ENCODE results near the gene OCIAD2. TPM values are rescaled to one million over a fixed set of nuclear protein-coding genes. Genes with fewer than 3 reads are reported as not detected.

Gene OCIAD2, protein sequence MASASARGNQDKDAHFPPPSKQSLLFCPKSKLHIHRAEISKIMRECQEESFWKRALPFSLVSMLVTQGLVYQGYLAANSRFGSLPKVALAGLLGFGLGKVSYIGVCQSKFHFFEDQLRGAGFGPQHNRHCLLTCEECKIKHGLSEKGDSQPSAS
- total RNA-seq (2022) (10.5 and 14.2 TPM in 2 replicates), Bru-seq, nascent RNA (percentile 50 among the genes with signal in this experiment), BruChase-seq, experiment 1, labeled RNA remaining after a 2-hour chase (percentile 45 among the genes with signal in this experiment), BruChase-seq, experiment 2, labeled RNA remaining after a 6-hour chase (percentile 44 among the genes with signal in this experiment)
- long read RNA-seq, transcript OCIAD2-205 (7 exons, 1,163 nt), result major isoform, 42 of 50 reads
- long read RNA-seq, partial matches to known transcripts, result 2 of 50 reads
- long read RNA-seq, other reads (novel, unspliced or antisense), result 2 of 50 reads

- H3K4me3 ChIP-seq (ENCODE audit: low read depth, low read length), result peak within 1 kb of the TSS; percentile 62
- BruUV-seq (replicated peaks), result no TSS peak
- peak within 1 kb of the TSS; percentile 79 for H3K4me3 Mint-ChIP-seq (ENCODE audit: unreplicated experiment)
- DNase-seq, result peak; percentile 45 to 57
- TF ChIP-seq CTCF (IDR thresholded peaks at IDR 0.05; ENCODE audit: insufficient read depth in 1 of 2, low read depth in 1 of 2, low read length in 1 of 2, severe bottlenecking in 1 of 2, unreplicated experiment in 1 of 2), result no peak
- intact Hi-C loops (cut with micrococcal nuclease; ENCODE audit: unreplicated experiment), result loop anchor here (5.0 kb wide), 1 partner anchor 56 kb away; no protein-coding TSS in a partner anchor
- ChIA-PET CTCF (no interaction called here), POLR2A (no interaction called here)
- H3K4me1 Mint-ChIP-seq (ENCODE audit: low read depth, unreplicated experiment), result peaks cover 11% of the 10 kb centered on the region
- H3K27me3 ChIP-seq (replicated peaks; ENCODE audit: control insufficient read depth, insufficient read depth, low read length), result no peaks in the 10 kb centered on the region
- peaks cover 15% of the 10 kb centered on the region; the same call in 1 of the 2 replicates for H3K4me1 ChIP-seq
- H3K9me3 Mint-ChIP-seq (ENCODE audit: unreplicated experiment), result no peaks in the 10 kb centered on the region
- no peaks in the 10 kb centered on the region for H3K36me3 ChIP-seq (ENCODE audit: control insufficient read depth, insufficient read depth, low read length)
- H3K27ac Mint-ChIP-seq (ENCODE audit: unreplicated experiment), result peak within 1 kb of the TSS; percentile 77
- no peaks in the 10 kb centered on the region for H3K36me3 Mint-ChIP-seq (ENCODE audit: insufficient read depth, unreplicated experiment)
- H3K27me3 Mint-ChIP-seq (ENCODE audit: insufficient read depth, unreplicated experiment), result no peaks in the 10 kb centered on the region
- no peaks in the 10 kb centered on the region for H3K9me3 ChIP-seq
Observed at GRCh38 chr4:48906206-48907173, at the start of gene OCIAD2. TSS of gene OCIAD2 (minus strand) at chr4:48906774. CDS start at chr4:48904549, 2,225 bp downstream.

DNA sequence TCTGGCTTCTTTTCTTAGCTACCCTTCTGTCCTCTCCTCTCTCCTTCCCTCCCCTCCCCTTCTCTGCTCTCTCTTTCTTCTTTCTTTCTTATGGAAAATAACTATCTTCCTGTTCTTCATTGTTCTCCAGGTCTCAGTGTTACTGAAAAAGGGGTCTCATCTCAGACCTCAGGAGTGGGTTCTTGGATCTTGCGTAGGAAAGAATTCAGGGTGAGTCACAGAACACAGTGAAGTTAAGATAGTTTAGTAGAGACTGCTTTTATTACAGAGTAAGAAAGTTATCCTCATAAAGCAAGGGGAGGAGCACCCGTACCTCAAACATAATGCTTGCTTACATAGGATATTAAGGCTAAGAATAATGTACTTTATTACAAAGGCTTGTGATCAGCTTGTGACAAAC lies 47.7 kb upstream of the OCIAD2 start:
- no TSS peak for BruUV-seq (replicated peaks)
- POLR2A ChIA-PET, result no interaction called here
- H3K27ac Mint-ChIP-seq (ENCODE audit: unreplicated experiment), result no peak overlapping the region
- no peaks in the 10 kb centered on the region for H3K9me3 Mint-ChIP-seq (ENCODE audit: unreplicated experiment)
- CTCF ChIA-PET, result no interaction called here
- H3K4me3 Mint-ChIP-seq (ENCODE audit: unreplicated experiment), result peak overlapping the region; percentile 27
- H3K36me3 Mint-ChIP-seq (ENCODE audit: insufficient read depth, unreplicated experiment), result no peaks in the 10 kb centered on the region
- no peaks in the 10 kb centered on the region for H3K27me3 Mint-ChIP-seq (ENCODE audit: insufficient read depth, unreplicated experiment)
- Histone ChIP-seq H3K4me3 (ENCODE audit: low read depth, low read length) (no peak overlapping the region), H3K36me3 (ENCODE audit: control insufficient read depth, insufficient read depth, low read length) (no peaks in the 10 kb centered on the region), H3K4me1 (peaks cover 16% of the 10 kb centered on the region), H3K27me3 (replicated peaks; ENCODE audit: control insufficient read depth, insufficient read depth, low read length) (no peaks in the 10 kb centered on the region), H3K9me3 (no peaks in the 10 kb centered on the region)
- peaks cover 21% of the 10 kb centered on the region for H3K4me1 Mint-ChIP-seq (ENCODE audit: low read depth, unreplicated experiment)
- TF ChIP-seq CTCF (IDR thresholded peaks at IDR 0.05; ENCODE audit: insufficient read depth in 1 of 2, low read depth in 1 of 2, low read length in 1 of 2, severe bottlenecking in 1 of 2, unreplicated experiment in 1 of 2), result no peak
- no peak for DNase-seq
- intact Hi-C loops (cut with micrococcal nuclease; ENCODE audit: unreplicated experiment), result no loop called here

DNA sequence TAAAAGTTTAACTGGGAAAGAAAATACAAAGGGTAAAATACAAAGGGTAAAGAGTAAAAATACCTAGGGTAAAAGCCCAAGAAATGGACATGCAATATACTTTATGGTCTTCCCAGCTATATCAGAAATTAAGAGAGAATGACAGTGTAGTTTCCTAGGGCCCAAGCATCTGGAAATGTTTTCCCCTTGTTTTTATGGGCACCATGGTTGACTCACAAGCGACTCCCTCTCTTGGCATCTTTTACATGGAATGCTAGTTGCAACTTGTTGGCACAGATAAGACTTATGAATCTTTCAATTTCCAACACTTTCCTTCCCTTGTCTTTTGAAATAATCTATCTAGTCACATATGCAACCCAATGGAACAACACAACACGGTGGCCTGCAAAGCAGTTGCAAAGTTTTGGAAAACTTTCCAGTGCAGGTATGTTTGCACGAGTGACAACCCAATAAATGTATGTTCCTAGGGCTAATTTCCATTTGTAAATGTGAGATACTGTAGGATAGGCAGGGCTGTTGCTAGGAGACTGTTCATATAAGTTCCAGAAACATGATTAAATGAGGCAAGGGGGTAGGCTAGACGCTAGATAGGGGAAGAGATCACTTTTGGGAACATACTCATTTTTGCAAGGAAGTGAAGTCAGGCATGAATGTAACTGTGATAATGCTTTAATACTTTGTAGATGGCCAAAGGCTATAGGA lies 43.1 kb upstream of the OCIAD2 start:
- no peaks in the 10 kb centered on the region for H3K27me3 Mint-ChIP-seq (ENCODE audit: insufficient read depth, unreplicated experiment)
- ChIA-PET CTCF (no interaction called here), POLR2A (no interaction called here)
- no peak for DNase-seq
- H3K27me3 ChIP-seq (replicated peaks; ENCODE audit: control insufficient read depth, insufficient read depth, low read length), result no peaks in the 10 kb centered on the region
- no peak for TF ChIP-seq CTCF (IDR thresholded peaks at IDR 0.05; ENCODE audit: insufficient read depth in 1 of 2, low read depth in 1 of 2, low read length in 1 of 2, severe bottlenecking in 1 of 2, unreplicated experiment in 1 of 2)
- no peak overlapping the region for H3K27ac Mint-ChIP-seq (ENCODE audit: unreplicated experiment)
- H3K4me3 ChIP-seq (ENCODE audit: low read depth, low read length), result no peak overlapping the region
- no peaks in the 10 kb centered on the region for H3K9me3 Mint-ChIP-seq (ENCODE audit: unreplicated experiment)
- intact Hi-C loops (cut with micrococcal nuclease; ENCODE audit: unreplicated experiment), result no loop called here
- H3K4me3 Mint-ChIP-seq (ENCODE audit: unreplicated experiment), result no peak overlapping the region
- H3K9me3 ChIP-seq, result no peaks in the 10 kb centered on the region
- no TSS peak for BruUV-seq (replicated peaks)
- H3K36me3 ChIP-seq (ENCODE audit: control insufficient read depth, insufficient read depth, low read length), result no peaks in the 10 kb centered on the region
- peaks cover 8% of the 10 kb centered on the region for H3K4me1 Mint-ChIP-seq (ENCODE audit: low read depth, unreplicated experiment)
- H3K4me1 ChIP-seq, result peaks cover 11% of the 10 kb centered on the region
- H3K36me3 Mint-ChIP-seq (ENCODE audit: insufficient read depth, unreplicated experiment), result no peaks in the 10 kb centered on the region
